GM18951 (cell line): ENCODE data around the gene COL21A1.

Experiments
- POLR2A ChIP-seq: IDR thresholded peaks from 4 replicates; pipeline ENCODE4 v1.6.1; 2011; ENCODE audit warnings: mild to moderate bottlenecking; ENCODE audit not compliant: insufficient read length, insufficient read depth; ENCODE audit errors: extremely low read depth
- in situ Hi-C: fragments of 300-500 bp; cut with MboI; formaldehyde crosslinking; loops from one replicate; pipeline ENCODE4 v1.12.0; 2022; ENCODE audit warnings: low sequenced_read_pairs, mixed read lengths, inconsistent platforms; ENCODE audit not compliant: unreplicated experiment

The COL21A1 gene

GRCh38 chr6:56246881-56247653 is at the start of gene COL21A1:
Gene COL21A1 (minus strand): TSS chr6:56247580. CDS start chr6:56182618, 64,962 bp downstream.
- in situ Hi-C loops: no loop called here
- TF ChIP-seq POLR2A: no peak

GRCh38 chr6:56293781-56294180 is 46.4 kb upstream of the COL21A1 start:
- TF ChIP-seq POLR2A: no peak
- in situ Hi-C loops: loop anchor here (10.0 kb wide), 1 partner anchor 309 kb away; no protein-coding TSS in a partner anchor

GRCh38 chr6:56292505-56293181 is 45.3 kb upstream of the COL21A1 start:
- in situ Hi-C loops: loop anchor here (10.0 kb wide), 1 partner anchor 308 kb away; no protein-coding TSS in a partner anchor
- TF ChIP-seq POLR2A: no peak

GRCh38 chr6:56291302-56291917 is 44.0 kb upstream of the COL21A1 start:
- in situ Hi-C loops: loop anchor here (10.0 kb wide), 1 partner anchor 307 kb away; no protein-coding TSS in a partner anchor
- TF ChIP-seq POLR2A: no peak

- TF ChIP-seq POLR2A: no peak
- in situ Hi-C loops: loop anchor here (10.0 kb wide), 1 partner anchor 305 kb away; no protein-coding TSS in a partner anchor
These were observed 42.3 kb upstream of the COL21A1 start for GRCh38 chr6:56289721-56290120.

GRCh38 chr6:56288347-56288746 is 41.0 kb upstream of the COL21A1 start:
- in situ Hi-C loops: no loop called here
- no peak for TF ChIP-seq POLR2A

- no peak for TF ChIP-seq POLR2A
- in situ Hi-C loops: no loop called here
These were observed 35.0 kb upstream of the COL21A1 start for GRCh38 chr6:56282391-56282790.

GRCh38 chr6:56280126-56280525 is 32.7 kb upstream of the COL21A1 start:
- in situ Hi-C loops: no loop called here
- TF ChIP-seq POLR2A: no peak

GRCh38 chr6:56279331-56280080 is 32.1 kb upstream of the COL21A1 start:
- in situ Hi-C loops: no loop called here
- no peak for TF ChIP-seq POLR2A

- in situ Hi-C loops: no loop called here
- no peak for TF ChIP-seq POLR2A
These were observed 30.8 kb upstream of the COL21A1 start for GRCh38 chr6:56278171-56278591.

- in situ Hi-C loops: no loop called here
- TF ChIP-seq POLR2A: no peak
These were observed 23.5 kb upstream of the COL21A1 start for GRCh38 chr6:56270812-56271441.

- in situ Hi-C loops: no loop called here
- TF ChIP-seq POLR2A: no peak
These were observed 20.9 kb upstream of the COL21A1 start for GRCh38 chr6:56268266-56268665.

GRCh38 chr6:56266011-56266410 is 18.6 kb upstream of the COL21A1 start:
- TF ChIP-seq POLR2A: no peak
- in situ Hi-C loops: no loop called here
